GM23338 (cell line): ENCODE results near the gene FTO.

ENCODE experiments used
- CREB1 ChIP-seq: fragments of 250-450 bp; sonication (Bioruptor Pico); IDR thresholded peaks from 2 replicates; pipeline ENCODE4 v1.5.0; 2020; ENCODE audit warnings: low read depth, mild to moderate bottlenecking, moderate library complexity
- EZH2 ChIP-seq: fragments of 200-600 bp; sonication (generic); IDR thresholded peaks from one replicate; pipeline ENCODE4 v1.8.0; 2017; ENCODE audit warnings: antibody characterized with exemption, mild to moderate bottlenecking, low read depth; ENCODE audit not compliant: unreplicated experiment
- EZH2phosphoT487 ChIP-seq: fragments of 200-600 bp; sonication (generic); IDR thresholded peaks from one replicate; pipeline ENCODE4 v1.8.1; 2018; ENCODE audit warnings: antibody characterized with exemption; ENCODE audit not compliant: unreplicated experiment
- JUNB ChIP-seq: IDR thresholded peaks from one replicate; pipeline ENCODE4 v1.6.1; 2016; ENCODE audit warnings: antibody characterized with exemption; ENCODE audit not compliant: unreplicated experiment
- NANOG ChIP-seq: IDR thresholded peaks from 2 replicates; pipeline ENCODE4 v1.6.1; 2016; ENCODE audit warnings: antibody characterized with exemption, borderline replicate concordance
- POLR2AphosphoS5 ChIP-seq: IDR thresholded peaks from 2 replicates; pipeline ENCODE4 v1.6.1; 2016; ENCODE audit warnings: antibody characterized with exemption, low read depth
- STAT1 ChIP-seq: IDR thresholded peaks from one replicate; pipeline ENCODE4 v1.6.1; 2016; ENCODE audit warnings: antibody characterized with exemption; ENCODE audit not compliant: unreplicated experiment
- ZNF331 ChIP-seq: fragments of 250-450 bp; sonication (Bioruptor Pico); IDR thresholded peaks from 2 replicates; pipeline ENCODE4 v1.5.0; 2020; ENCODE audit warnings: low read depth, mild to moderate bottlenecking, moderate library complexity
- TF ChIP-seq, protein P1 (sequence below), 2 experiments: fragments of 200-600 bp in 1 of 2; sonication (generic) in 1 of 2; conservative IDR thresholded peaks; 2 replicates each; pipeline versions ENCODE4 v1.5.1 to v1.6.1; 2016 to 2017; ENCODE audit warnings: antibody characterized with exemption in 2 of 2, low read depth in 2 of 2, mild to moderate bottlenecking in 2 of 2, moderate library complexity in 1 of 2
- TF ChIP-seq, protein P2 (sequence below): IDR thresholded peaks from 2 replicates; pipeline ENCODE4 v1.6.1; 2016; ENCODE audit warnings: antibody characterized with exemption
- TF ChIP-seq, protein P3 (sequence below): IDR thresholded peaks from one replicate; pipeline ENCODE4 v1.6.1; 2018; ENCODE audit warnings: antibody characterized with exemption; ENCODE audit not compliant: unreplicated experiment

DNA sequence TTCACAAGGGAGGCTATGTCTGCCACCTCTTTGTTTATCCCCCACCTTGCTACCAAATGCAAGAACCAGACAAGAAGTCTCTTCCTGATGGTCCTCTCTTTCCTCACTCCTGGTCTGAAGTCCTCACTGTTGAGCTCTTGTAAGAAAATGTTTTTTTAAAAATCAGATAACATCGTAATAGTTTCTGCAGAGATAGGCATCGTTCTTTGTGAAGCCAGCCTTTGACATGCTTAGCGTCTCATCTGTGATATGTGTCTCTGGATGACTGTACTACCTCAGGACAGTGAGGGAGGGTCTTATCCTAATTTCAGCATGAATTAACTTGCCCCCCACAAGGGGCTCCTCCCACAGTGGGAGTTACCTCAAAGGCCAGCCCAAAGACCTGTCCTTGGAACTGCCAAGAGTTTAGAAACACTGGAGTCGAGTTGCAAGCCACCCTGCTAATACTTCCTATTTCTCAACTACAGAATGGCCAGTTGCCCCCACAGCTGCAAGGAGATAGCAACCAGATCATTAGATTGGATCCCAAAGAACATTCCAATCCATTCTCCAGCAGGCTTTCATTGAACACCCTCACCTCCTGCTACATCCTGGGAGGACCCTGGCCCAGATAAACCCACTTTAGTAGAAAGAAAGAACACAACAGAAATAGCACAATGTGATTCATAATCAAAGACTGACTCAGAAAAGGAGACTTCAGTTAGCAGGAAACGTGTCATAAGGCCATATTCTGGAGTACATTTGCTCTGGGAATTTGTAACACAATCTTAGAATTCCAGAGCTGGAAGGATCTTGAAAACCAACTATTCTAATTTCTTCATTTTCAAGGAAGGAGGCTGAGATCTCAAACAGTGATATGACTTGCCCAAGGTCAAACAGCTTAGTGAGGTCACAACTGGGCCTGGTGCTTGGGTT lies 431.7 kb downstream of the FTO start:
- TF ChIP-seq, protein P1, sequence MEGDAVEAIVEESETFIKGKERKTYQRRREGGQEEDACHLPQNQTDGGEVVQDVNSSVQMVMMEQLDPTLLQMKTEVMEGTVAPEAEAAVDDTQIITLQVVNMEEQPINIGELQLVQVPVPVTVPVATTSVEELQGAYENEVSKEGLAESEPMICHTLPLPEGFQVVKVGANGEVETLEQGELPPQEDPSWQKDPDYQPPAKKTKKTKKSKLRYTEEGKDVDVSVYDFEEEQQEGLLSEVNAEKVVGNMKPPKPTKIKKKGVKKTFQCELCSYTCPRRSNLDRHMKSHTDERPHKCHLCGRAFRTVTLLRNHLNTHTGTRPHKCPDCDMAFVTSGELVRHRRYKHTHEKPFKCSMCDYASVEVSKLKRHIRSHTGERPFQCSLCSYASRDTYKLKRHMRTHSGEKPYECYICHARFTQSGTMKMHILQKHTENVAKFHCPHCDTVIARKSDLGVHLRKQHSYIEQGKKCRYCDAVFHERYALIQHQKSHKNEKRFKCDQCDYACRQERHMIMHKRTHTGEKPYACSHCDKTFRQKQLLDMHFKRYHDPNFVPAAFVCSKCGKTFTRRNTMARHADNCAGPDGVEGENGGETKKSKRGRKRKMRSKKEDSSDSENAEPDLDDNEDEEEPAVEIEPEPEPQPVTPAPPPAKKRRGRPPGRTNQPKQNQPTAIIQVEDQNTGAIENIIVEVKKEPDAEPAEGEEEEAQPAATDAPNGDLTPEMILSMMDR (conservative IDR thresholded peaks at IDR 0.05; ENCODE audit: low read depth in 2 of 2), result no peak
- TF ChIP-seq, protein P2, sequence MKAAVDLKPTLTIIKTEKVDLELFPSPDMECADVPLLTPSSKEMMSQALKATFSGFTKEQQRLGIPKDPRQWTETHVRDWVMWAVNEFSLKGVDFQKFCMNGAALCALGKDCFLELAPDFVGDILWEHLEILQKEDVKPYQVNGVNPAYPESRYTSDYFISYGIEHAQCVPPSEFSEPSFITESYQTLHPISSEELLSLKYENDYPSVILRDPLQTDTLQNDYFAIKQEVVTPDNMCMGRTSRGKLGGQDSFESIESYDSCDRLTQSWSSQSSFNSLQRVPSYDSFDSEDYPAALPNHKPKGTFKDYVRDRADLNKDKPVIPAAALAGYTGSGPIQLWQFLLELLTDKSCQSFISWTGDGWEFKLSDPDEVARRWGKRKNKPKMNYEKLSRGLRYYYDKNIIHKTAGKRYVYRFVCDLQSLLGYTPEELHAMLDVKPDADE, result no peak
- TF ChIP-seq EZH2, result no peak
- TF ChIP-seq, protein P3, sequence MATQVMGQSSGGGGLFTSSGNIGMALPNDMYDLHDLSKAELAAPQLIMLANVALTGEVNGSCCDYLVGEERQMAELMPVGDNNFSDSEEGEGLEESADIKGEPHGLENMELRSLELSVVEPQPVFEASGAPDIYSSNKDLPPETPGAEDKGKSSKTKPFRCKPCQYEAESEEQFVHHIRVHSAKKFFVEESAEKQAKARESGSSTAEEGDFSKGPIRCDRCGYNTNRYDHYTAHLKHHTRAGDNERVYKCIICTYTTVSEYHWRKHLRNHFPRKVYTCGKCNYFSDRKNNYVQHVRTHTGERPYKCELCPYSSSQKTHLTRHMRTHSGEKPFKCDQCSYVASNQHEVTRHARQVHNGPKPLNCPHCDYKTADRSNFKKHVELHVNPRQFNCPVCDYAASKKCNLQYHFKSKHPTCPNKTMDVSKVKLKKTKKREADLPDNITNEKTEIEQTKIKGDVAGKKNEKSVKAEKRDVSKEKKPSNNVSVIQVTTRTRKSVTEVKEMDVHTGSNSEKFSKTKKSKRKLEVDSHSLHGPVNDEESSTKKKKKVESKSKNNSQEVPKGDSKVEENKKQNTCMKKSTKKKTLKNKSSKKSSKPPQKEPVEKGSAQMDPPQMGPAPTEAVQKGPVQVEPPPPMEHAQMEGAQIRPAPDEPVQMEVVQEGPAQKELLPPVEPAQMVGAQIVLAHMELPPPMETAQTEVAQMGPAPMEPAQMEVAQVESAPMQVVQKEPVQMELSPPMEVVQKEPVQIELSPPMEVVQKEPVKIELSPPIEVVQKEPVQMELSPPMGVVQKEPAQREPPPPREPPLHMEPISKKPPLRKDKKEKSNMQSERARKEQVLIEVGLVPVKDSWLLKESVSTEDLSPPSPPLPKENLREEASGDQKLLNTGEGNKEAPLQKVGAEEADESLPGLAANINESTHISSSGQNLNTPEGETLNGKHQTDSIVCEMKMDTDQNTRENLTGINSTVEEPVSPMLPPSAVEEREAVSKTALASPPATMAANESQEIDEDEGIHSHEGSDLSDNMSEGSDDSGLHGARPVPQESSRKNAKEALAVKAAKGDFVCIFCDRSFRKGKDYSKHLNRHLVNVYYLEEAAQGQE, result no peak
- TF ChIP-seq EZH2phosphoT487, result no peak
- TF ChIP-seq POLR2AphosphoS5, result no peak
- no peak for TF ChIP-seq CREB1 (CRISPR knock-in tag)
- no peak for TF ChIP-seq ZNF331 (CRISPR knock-in tag)
- no peak for TF ChIP-seq JUNB
- TF ChIP-seq STAT1, result no peak
- TF ChIP-seq NANOG, result no peak
